ENCODE measurements around the gene C5orf46.
"Not testable (repeated sequence)": the region's sequence is repeated elsewhere in the genome, so short reads cannot be mapped to it uniquely, and the experiment has no call there.

Gene C5orf46

GRCh38 chr5:147906326-147907095 lies at the start of gene C5orf46:
TSS of gene C5orf46 (minus strand) at chr5:147906538. CDS start at chr5:147906501, 37 bp downstream.
- in situ Hi-C loops (cut with HindIII; ENCODE audit: low sequenced_read_pairs) = no loop called here

- in situ Hi-C loops (cut with HindIII; ENCODE audit: low sequenced_read_pairs) = no loop called here
Measured at GRCh38 chr5:147954971-147955370, 48.6 kb upstream of the C5orf46 start.

- in situ Hi-C loops (cut with HindIII; ENCODE audit: low sequenced_read_pairs) = no loop called here
Measured at GRCh38 chr5:147949711-147950573, 43.6 kb upstream of the C5orf46 start.

- in situ Hi-C loops (cut with HindIII; ENCODE audit: low sequenced_read_pairs) = not testable (repeated sequence)
Measured at GRCh38 chr5:147946658-147947274, 40.4 kb upstream of the C5orf46 start.

GRCh38 chr5:147939431-147940114 lies 33.2 kb upstream of the C5orf46 start:
- in situ Hi-C loops (cut with HindIII; ENCODE audit: low sequenced_read_pairs) = loop anchor here (10.0 kb wide), 1 partner anchor 85 kb away; no protein-coding TSS in a partner anchor

GRCh38 chr5:147935032-147935431 lies 28.7 kb upstream of the C5orf46 start:
- in situ Hi-C loops (cut with HindIII; ENCODE audit: low sequenced_read_pairs) = loop anchor here (10.0 kb wide), 1 partner anchor 80 kb away; no protein-coding TSS in a partner anchor

GRCh38 chr5:147930769-147931168 lies 24.4 kb upstream of the C5orf46 start:
- in situ Hi-C loops (cut with HindIII; ENCODE audit: low sequenced_read_pairs) = loop anchor here (5.0 to 10.0 kb wide), 2 partner anchors 48 to 76 kb away; no protein-coding TSS in a partner anchor

- in situ Hi-C loops (cut with HindIII; ENCODE audit: low sequenced_read_pairs) = no loop called here
Measured at GRCh38 chr5:147927901-147928300, 21.6 kb upstream of the C5orf46 start.

- in situ Hi-C loops (cut with HindIII; ENCODE audit: low sequenced_read_pairs) = no loop called here
Measured at GRCh38 chr5:147925020-147925419, 18.7 kb upstream of the C5orf46 start.

- in situ Hi-C loops (cut with HindIII; ENCODE audit: low sequenced_read_pairs) = no loop called here
Measured at GRCh38 chr5:147921136-147921535, 14.8 kb upstream of the C5orf46 start.

GRCh38 chr5:147920420-147921030 lies 14.2 kb upstream of the C5orf46 start:
- in situ Hi-C loops (cut with HindIII; ENCODE audit: low sequenced_read_pairs) = no loop called here

- in situ Hi-C loops (cut with HindIII; ENCODE audit: low sequenced_read_pairs) = no loop called here
Measured at GRCh38 chr5:147918899-147919298, 12.6 kb upstream of the C5orf46 start.

- in situ Hi-C loops (cut with HindIII; ENCODE audit: low sequenced_read_pairs) = no loop called here
Measured at GRCh38 chr5:147918101-147918685, 11.9 kb upstream of the C5orf46 start.

GRCh38 chr5:147913786-147914185 lies 7.4 kb upstream of the C5orf46 start:
- in situ Hi-C loops (cut with HindIII; ENCODE audit: low sequenced_read_pairs) = no loop called here

GRCh38 chr5:147912011-147912410 lies 5.7 kb upstream of the C5orf46 start:
- in situ Hi-C loops (cut with HindIII; ENCODE audit: low sequenced_read_pairs) = no loop called here

GRCh38 chr5:147911427-147911826 lies 5.1 kb upstream of the C5orf46 start:
- in situ Hi-C loops (cut with HindIII; ENCODE audit: low sequenced_read_pairs) = no loop called here

GRCh38 chr5:147904110-147904509 lies 2.2 kb downstream of the C5orf46 start:
- in situ Hi-C loops (cut with HindIII; ENCODE audit: low sequenced_read_pairs) = no loop called here

- in situ Hi-C loops (cut with HindIII; ENCODE audit: low sequenced_read_pairs) = no loop called here
Measured at GRCh38 chr5:147902609-147903115, 3.7 kb downstream of the C5orf46 start.

- in situ Hi-C loops (cut with HindIII; ENCODE audit: low sequenced_read_pairs) = no loop called here
Measured at GRCh38 chr5:147901599-147902039, 4.7 kb downstream of the C5orf46 start.

All from DLD1 (cell line).